ENCODE data around the gene MCF2L2.

The MCF2L2 gene

GRCh38 chr3:183410280-183410679 is 18.1 kb downstream of the MCF2L2 start:
- in situ Hi-C loops (cut with HindIII; ENCODE audit: low sequenced_read_pairs): loop anchor here (25.0 kb wide), 1 partner anchor 298 kb away; no protein-coding TSS in a partner anchor

- in situ Hi-C loops (cut with HindIII; ENCODE audit: low sequenced_read_pairs): loop anchor here (25.0 kb wide), 1 partner anchor 297 kb away; no protein-coding TSS in a partner anchor
Measured at GRCh38 chr3:183409219-183409618, 19.2 kb downstream of the MCF2L2 start.

DNA sequence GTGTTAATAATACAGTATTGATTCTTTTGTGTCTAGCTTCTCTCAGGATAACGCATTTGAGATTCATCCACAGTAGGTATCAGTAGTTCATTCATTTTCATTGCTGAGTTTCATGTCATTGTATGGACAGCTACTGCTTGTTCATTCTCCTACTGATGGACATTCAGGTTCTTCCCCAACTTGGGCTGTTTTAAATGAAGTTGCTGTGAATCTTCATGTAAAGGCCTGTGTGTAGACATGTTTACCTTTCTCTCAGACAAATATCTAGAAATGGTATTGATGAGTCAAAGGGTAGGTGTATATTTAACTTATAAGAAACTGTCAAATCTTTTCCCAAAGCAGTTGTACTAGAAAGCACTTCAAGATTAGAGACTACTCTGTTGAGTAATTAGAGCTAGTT is 26.7 kb downstream of the MCF2L2 start:
- in situ Hi-C loops (cut with HindIII; ENCODE audit: low sequenced_read_pairs): loop anchor here (25.0 kb wide), 1 partner anchor 289 kb away; no protein-coding TSS in a partner anchor

DNA sequence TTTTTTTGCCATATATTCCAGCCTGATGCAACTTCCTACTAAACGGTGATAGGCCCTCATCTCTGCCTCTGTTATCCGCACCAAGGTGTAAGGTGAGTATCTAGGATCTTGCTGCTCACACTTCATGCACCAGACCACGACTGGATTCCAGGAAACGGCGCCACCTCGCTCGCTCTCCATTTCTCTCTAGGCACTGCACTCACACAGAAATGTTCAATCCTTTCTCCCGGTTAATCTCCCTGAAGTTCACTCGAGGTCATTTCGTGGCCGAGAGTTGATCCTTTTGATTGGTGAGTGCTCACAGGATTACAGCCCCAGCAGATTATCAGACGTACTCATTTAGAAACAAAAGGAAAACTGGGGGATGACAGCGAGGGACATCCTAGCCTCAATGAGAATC is 28.1 kb downstream of the MCF2L2 start:
- in situ Hi-C loops (cut with HindIII; ENCODE audit: low sequenced_read_pairs): loop anchor here (25.0 kb wide), 1 partner anchor 288 kb away; no protein-coding TSS in a partner anchor

- in situ Hi-C loops (cut with HindIII; ENCODE audit: low sequenced_read_pairs): no loop called here
Measured at GRCh38 chr3:183396662-183397391, 31.6 kb downstream of the MCF2L2 start.

DNA sequence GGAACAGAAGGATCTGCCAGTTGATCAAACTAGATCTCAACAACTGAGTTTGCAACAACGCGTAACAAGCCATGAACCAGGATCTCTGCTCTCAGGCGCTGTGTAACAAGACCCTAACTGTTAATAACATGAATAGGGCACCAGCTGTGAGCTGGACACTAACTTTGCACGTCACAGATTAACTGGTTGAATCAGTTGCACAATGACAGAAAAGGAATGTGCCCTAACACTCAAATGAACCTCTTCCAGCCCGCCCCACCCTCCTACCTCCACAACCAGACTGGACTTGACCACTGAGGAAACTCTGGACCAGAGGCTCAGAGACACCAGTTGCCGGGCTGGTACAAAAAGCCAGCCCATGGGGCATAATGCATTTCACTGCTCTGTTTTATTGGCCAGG is 34.3 kb downstream of the MCF2L2 start:
- in situ Hi-C loops (cut with HindIII; ENCODE audit: low sequenced_read_pairs): no loop called here

DNA sequence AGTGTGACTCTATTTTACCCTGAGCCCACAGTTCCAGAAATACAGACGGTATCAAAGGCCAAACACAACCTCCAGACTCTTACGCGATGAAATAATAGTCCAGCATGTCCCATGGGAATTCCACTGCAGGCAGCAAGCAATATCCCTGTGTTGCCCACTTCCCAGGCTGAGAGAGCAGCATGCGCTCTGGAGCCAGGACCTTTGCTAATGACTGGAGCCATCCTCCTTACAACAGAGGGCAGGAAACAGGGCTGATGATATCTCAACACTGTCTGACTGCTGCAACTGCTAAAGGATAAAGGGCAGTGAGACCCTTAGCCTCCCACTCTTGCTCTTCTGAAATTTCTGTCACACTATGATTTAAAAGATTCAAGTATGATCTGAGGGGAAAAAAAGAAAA is 34.8 kb downstream of the MCF2L2 start:
- in situ Hi-C loops (cut with HindIII; ENCODE audit: low sequenced_read_pairs): no loop called here

- in situ Hi-C loops (cut with HindIII; ENCODE audit: low sequenced_read_pairs): no loop called here
Measured at GRCh38 chr3:183392186-183393034, 36.0 kb downstream of the MCF2L2 start.

DNA sequence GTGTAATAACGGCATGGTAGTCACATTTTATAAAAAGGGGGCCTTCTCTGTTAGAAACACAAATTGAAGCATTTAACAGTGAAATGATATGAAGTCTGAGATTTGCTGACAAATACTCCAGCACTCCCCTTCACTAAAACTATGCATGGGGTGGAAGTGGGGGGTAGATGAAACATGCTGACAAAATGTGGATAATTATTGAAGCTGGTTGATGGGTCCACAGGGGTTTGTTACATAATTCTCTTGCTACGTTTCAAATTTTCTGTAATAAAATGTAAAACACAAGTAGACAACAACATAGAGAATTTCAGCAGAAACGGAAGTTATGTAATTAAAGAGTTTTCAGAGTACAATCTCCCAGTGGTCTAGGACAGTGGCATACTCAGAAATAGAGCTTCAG is 37.0 kb downstream of the MCF2L2 start:
- in situ Hi-C loops (cut with HindIII; ENCODE audit: low sequenced_read_pairs): no loop called here

DNA sequence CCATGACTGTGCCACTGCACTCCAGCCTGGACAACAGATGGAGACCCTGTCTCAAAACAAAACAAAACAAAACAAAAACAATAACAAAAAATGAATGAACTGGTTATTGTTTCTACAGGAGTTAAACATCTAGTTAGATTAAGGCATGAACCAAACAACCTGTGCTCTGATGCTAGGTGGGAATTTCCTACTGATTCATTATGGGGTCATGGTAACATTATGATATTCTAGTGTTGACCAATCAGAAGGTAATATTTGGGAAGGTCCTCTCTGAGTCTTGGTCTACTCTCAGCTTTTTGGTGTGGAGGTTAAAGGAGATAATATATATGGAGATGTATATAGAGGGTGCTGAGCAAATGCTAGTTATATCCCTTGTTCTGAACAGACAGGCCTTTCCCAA is 37.6 kb downstream of the MCF2L2 start:
- in situ Hi-C loops (cut with HindIII; ENCODE audit: low sequenced_read_pairs): no loop called here

DNA sequence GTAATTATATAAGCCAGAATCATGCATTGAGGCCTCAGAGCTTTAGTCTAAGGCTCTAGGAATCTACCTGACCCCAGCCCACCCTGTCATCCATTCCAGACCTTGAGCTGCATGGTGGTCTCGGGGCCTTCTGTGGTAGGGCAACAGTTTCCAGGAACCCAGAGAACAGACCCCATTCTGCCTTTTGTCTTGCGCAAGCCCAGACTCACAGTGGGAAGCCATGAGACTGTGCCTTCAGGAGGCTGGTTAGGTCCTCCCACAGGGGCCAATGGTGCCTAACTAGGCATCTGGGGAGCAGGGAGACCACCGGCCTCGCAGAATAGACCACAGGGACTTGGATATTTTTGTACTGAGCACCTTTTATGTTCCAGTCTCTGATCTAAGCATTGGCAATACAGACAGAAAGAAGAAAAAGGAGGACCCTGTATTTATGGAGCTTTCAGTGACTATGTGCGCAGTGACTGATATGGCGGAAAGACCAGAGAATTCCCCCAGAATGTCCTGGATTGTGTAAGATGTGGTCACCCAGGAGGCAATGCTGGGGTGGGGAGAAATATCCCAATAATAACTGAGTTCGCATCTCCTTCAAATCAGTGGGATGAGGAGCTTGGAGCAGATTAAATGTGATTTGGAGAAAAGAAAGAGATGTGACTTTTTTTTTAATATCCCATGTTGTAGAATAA is 40.1 kb downstream of the MCF2L2 start:
- in situ Hi-C loops (cut with HindIII; ENCODE audit: low sequenced_read_pairs): no loop called here

DNA sequence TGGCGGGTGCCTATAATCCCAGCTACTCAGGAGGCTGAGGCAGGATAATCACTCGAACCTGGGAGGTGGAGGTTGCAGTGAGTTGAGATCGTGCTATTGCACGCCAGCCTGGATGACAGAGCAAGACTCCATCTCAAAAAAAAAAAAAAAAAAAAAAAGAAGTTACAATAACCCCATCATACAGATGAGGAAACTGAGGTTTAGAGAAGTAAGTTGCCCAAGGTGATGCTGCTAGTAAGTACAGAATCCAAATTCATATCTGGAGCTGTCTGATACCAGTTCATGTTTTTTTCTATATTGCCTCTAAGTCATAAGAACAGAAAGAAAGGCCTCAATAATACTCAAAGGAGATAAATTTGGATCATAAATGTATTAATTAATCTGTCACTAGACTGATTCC is 40.6 kb downstream of the MCF2L2 start:
- in situ Hi-C loops (cut with HindIII; ENCODE audit: low sequenced_read_pairs): no loop called here

DNA sequence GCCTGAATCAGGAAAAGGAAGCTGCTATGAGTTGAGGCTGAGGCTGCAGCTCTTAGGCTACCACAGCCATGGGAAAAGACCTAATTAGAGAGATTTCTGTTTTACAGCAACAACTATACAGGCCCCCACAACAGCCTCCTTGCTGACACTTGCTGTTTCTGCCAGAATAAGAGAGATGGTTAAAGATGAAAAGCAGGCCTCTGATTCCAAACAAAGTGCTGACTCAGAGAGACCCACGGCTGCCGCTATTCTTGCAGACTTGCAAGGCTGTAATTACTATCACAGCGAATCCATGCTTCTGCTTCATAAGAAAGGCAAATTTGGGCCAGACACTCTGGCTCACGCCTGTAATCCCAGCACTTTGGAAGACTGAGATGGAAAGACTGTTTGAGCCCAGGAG is 41.8 kb downstream of the MCF2L2 start:
- in situ Hi-C loops (cut with HindIII; ENCODE audit: low sequenced_read_pairs): no loop called here

DNA sequence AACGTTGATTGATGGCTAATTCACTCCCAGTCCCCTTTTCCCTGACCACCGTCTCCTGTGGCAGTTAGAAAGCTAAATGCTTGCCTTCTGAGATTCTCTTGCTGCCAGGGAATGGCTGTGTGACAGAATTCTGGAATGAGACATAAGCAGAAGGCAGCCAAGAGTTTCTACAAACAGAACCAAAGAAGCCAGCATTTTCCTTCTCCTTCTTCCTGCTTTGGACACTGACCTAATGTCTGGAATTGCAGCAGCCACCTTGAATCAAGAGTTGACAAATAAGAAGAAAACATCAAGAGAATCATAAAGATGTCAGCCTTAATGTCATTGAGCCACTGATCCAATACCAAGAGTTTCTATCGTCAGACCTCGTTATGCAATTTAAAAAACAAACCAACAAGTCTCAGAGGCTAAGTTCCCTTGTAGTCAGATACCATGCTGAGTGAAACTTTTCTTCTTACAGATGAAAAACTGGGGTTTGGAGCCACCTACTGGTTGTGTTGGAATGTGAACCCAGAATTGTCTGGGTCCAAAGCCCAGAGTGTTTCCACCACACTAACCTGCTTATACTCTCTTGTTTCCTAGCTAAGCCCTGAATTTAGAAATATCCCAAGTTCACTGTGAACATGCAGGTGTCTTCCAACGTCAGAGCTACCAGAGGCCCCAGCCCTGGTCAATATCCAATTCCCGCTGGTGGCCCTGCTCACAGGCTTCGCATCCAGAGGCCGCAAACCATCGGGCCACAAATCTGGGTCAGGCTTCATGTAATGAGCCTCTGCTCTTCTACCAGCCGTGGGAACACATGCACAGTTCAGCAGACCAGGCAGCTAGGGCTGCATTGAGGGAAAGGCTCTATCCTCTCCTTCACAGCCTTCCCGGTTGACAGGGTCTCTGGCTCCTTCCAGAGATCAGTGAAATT is 42.5 kb downstream of the MCF2L2 start:
- in situ Hi-C loops (cut with HindIII; ENCODE audit: low sequenced_read_pairs): no loop called here

GRCh38 chr3:183381673-183382072 is 46.7 kb downstream of the MCF2L2 start:
- in situ Hi-C loops (cut with HindIII; ENCODE audit: low sequenced_read_pairs): no loop called here

DNA sequence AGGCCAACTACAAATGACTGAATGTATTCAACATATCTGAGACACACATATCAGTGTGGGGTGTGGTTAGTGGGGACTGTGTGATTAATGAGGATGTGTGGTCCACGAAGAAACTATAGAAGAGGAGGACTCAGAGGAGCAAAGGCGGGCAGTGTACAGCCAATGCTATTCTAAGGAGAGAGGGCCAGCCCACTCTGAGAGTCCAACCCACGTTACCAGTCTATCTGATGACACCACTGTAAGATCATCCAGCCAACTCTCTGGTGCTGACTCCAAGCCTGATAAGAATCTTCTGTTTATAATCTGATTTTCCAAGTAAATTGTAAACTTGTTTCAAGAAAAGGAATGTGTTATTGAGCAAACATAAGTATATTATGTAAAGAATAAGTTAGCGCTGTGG is 47.2 kb downstream of the MCF2L2 start:
- in situ Hi-C loops (cut with HindIII; ENCODE audit: low sequenced_read_pairs): no loop called here

GRCh38 chr3:183378951-183379350 is 49.5 kb downstream of the MCF2L2 start:
- in situ Hi-C loops (cut with HindIII; ENCODE audit: low sequenced_read_pairs): no loop called here

- in situ Hi-C loops (cut with HindIII; ENCODE audit: low sequenced_read_pairs): no loop called here
Measured at GRCh38 chr3:183378545-183378944, 49.9 kb downstream of the MCF2L2 start.

- in situ Hi-C loops (cut with HindIII; ENCODE audit: low sequenced_read_pairs): no loop called here
Measured at GRCh38 chr3:183378008-183378407, 50.4 kb downstream of the MCF2L2 start.

- in situ Hi-C loops (cut with HindIII; ENCODE audit: low sequenced_read_pairs): no loop called here
Measured at GRCh38 chr3:183377307-183377959, 51.0 kb downstream of the MCF2L2 start.

All from DLD1 (cell line).